Ammon's horn (tissue), 1 donor: ENCODE measurements around the gene LRRC4C.

ENCODE experiments used
- DNase-seq: peaks from one replicate; pipeline ENCODE4 v3.0.0-alpha.2; 2016; ENCODE audit warnings: low spot score

LRRC4C gene

DNA sequence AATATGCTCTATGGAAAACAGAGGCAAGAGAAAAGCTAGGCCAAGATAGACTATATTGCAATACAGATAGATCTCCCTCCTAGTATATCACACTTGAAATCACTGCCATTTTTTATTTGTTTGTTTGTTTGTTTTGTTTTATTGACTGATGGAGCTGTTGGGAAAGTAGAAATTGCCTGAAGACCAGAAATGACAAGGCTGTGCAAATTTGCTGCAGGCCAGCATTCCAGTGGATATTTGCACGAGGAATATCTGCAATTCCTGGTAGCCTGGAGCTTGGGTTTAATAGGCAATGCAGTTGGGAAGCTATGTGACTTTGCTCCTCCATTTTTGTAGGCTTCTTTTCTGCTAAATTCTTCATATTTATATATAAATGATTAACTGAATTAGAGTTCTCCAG lies 991.7 kb downstream of the LRRC4C start:
- no peak for DNase-seq

GRCh38 chr11:40445391-40445790 lies 1014.1 kb downstream of the LRRC4C start:
- DNase-seq: no peak

DNA sequence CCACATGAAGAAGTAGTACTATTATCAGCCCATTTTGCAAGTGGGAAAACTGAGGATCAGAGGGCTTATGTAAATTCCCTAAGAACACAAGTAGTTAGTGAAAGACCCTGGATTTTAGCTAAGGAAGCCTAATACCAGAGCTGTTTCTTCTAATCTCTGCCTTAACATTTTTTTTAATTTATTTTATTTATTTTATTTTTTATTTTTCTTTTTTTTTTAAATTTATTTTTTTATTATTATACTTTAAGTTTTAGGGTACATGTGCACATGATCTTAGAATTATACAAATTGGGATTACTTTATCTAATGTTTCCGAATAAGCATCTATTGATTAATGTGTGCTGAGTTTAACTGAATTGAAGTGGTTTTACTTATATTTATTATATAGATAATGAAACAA lies 1015.3 kb downstream of the LRRC4C start:
- DNase-seq: no peak

DNA sequence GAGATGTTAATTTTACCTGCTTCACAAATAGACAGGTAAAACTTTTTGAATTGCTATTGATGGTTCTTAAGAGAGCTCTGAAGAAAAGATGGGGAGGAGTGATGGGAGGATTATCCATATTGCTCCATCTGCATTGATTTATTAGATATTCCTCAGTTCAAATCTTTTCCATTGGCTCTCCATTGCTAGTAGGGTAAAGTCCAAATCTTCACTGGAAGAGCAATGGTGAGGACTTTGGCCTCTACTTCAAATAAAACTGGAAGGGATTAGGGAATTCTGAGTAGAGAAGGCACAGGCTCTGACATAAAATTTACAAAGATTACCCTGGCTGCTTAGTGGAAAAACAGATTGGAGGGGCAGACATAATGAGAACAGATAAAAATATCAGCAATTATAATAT lies 1024.1 kb downstream of the LRRC4C start:
- no peak for DNase-seq

DNA sequence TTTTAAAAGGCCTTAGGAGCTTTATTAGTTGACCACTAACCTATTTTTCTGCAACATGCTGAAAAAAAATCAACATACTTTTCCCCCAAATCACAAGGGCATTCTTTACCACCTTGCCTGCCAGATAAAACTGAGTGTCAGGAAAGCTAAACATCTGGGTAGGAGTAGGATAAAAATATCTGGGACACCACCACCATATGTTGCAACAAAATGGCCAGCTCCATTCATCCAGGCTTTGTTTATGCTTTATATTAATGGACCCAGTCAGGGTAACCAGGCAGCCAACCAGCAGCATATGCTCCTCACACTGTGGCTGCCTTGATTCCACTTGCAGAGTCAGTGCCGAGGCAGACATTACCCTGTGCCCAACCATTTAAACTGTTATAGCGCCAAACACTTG lies 1024.5 kb downstream of the LRRC4C start:
- DNase-seq: no peak

- no peak for DNase-seq
These were observed 1027.1 kb downstream of the LRRC4C start for GRCh38 chr11:40432358-40432757.

DNA sequence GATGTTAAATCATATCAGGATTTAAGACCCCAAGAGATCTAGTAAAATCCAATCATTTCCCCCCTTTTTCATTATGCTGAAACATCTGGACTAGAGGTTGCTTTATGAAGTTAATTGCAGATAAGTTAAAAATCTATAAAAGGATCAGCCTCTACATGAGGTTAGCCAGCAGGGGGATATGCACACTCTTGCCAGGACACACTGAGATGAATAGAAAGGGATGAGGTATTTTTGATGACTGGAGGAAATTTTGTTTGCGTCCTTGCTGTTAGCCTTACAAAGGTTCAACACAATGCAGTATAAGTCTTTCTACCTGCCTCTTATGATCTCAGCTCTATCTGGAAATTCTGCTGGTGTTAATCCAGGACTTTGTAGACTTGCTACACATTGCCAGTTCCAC lies 1034.3 kb downstream of the LRRC4C start:
- no peak for DNase-seq

DNA sequence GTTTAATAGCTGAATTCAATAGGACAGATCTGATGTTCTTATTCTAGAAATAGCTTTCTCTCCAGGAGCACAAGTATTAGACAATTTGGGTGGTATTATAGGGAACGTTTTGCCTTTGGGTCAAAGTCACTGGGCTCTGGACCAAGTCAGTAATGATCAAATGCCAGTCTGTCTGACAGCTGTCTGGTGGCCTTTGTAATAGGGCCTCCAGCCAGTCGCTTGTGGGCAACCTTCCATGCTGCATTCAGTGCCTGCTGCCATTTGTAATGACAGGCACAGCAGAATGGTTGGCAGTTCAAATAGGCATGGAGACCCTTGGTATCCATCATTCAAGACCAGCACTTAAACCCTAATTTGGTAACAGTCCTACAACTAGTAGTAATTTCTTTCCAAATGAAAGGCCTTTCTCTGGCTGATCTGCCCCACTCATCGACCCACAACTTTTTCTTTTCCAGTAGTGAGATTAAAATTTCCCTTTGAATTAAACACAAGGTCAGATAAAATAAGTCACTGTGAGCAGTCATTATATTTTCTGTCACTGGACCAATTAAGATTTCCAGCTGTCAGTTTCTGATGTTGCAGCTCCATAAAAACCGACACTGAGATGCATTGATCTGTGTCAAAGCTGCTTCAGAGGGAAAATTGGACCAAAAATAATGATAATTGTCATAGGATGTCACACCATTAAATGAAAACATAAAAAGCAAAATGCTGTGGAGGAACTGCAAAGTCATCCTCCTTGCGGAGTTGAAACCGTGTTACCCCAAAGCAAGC lies 1038.1 kb downstream of the LRRC4C start:
- no peak for DNase-seq

DNA sequence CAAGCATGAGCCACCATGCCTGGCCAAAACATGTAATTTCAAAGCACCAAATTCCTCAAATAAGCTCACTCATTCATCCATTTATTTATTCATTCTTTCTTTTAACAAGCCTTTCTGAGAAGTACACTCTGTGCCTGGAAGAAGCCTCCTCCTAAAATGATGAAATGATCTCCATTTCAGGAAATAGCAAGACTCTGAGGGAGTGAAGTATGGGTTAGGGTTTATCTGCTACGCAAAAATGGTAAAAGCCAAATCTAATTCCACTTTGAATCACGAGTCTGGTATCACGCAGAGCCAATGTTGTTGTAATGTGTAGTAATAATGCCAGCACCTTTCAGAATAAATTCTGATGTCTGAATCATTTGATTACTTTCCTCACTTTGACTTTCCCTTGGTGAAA lies 1041.8 kb downstream of the LRRC4C start:
- DNase-seq: no peak

DNA sequence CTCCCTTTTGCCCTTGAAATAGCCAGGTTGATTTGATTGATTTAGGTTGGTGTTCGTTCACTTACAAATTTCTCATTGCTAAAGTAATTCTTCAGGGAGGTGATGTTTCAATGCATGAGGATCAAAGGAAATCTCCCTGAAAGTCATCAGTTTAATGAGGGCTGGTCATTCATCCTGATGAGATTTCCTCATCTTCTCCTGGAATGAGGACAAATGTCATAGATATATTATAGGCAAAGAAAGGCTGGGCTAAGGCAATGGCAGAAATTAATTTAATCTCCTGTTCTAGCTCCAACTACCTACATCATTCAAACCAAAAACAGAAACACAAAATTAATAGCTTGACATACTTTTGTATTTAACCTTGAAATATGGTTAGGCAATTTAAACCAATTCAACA lies 1052.1 kb downstream of the LRRC4C start:
- no peak for DNase-seq

DNA sequence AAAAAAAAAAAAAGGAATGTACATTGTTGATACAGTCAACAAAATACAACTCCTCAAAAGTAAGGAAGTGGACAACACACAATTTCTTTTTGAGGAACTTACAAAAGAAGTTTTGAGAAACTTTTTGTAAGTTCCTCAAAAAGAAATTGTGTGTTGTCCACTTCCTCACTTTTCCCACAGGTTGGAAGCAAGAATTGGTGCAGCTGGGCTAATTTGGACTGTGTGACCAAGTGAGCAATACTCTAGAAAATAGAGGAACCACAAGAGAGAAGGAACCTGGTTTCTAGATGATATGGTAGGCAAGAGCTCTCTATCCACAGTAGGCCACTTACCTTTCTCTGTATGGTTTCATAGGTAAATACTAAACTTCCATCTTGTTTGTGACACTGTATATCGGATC lies 1053.8 kb downstream of the LRRC4C start:
- peak; percentile 33 for DNase-seq

DNA sequence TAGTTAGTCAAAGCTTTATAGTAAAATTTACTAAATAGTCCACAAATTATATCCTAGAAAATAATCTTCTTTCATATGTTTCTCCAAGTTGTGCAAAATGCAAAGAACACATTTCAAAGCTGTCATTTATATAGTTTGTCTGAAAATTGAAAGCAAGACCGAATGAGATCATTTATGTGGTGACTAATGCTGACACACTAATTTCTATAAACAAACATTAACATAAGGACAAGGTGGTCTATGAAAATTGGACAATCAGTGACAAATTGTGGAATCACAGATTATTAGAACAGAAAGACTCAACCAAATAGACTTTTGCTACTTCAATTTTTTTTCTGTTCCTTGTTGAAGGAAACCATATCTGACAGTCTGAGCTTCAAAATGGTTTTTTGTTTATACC lies 1056.1 kb downstream of the LRRC4C start:
- no peak for DNase-seq

DNA sequence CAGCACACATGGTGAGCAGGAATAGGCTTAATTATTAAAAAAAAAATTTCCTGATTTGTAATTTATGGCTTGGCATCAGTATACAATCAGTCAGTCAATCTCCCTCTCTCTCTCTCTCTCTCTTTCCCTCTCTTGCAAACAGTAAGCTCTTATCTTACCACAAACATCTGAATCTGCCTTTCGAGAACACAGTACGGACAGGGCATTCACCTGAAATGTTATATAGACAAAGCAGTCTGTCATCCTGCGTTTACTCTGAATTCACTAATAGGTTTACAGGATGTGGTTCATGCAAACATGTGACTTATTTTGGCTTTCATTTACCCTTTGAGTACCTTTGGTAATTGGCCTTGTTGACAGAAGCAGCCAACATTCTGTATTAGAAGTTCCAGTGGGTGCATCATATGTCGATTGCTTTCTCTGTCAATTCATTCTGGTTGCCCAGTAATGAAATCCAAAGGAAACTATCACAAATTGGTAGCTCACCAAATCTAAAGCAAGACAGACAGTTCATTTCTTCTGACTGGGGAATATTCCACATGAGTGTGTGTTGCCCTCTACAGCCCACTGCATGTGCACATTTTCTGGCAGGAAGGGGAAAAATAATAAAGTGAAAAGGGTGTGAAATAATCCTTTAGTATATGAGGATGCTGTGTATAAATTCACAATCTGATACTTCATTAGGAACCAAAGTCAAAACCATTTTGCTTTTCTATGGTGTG lies 1058.2 kb downstream of the LRRC4C start:
- peak; percentile 13 for DNase-seq

- no peak for DNase-seq
These were observed 1062.3 kb downstream of the LRRC4C start for GRCh38 chr11:40397141-40397540.

DNA sequence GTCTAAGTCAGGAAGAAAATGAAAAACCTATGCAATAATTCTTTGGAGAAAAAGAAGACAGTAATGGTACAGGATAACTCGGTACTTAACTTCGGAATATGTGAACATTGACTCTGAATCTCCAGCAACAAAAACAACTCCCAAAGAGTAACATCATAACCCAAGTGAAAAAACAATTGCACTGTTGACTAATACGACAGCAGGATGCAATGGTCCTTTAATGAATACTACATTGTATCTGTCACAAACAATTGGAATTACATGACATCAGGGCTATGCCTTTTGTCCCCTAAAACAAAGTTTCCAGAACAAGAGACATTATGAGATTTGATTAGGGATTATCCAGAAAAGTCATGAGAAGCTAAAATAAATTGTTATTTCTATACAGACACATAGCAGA lies 1065.9 kb downstream of the LRRC4C start:
- peak; percentile 47 for DNase-seq

DNA sequence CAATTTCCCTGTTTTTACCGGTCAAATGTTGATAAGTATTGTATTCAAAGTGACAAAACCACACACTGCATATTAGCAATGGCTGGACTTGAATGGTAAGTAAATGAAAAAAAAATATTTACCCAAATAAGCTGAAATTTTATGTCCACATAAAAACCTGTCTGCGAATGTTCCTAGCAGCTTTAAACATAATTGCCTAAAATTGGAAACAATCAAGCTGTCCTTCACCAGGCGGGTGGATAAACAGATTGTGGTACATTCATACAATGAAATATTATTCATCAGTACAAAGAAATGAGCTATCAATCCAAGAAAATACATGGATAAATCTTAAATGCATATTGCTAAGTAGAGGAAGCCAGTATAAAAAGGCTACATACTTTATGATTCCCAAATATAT lies 1067.8 kb downstream of the LRRC4C start:
- DNase-seq: no peak

DNA sequence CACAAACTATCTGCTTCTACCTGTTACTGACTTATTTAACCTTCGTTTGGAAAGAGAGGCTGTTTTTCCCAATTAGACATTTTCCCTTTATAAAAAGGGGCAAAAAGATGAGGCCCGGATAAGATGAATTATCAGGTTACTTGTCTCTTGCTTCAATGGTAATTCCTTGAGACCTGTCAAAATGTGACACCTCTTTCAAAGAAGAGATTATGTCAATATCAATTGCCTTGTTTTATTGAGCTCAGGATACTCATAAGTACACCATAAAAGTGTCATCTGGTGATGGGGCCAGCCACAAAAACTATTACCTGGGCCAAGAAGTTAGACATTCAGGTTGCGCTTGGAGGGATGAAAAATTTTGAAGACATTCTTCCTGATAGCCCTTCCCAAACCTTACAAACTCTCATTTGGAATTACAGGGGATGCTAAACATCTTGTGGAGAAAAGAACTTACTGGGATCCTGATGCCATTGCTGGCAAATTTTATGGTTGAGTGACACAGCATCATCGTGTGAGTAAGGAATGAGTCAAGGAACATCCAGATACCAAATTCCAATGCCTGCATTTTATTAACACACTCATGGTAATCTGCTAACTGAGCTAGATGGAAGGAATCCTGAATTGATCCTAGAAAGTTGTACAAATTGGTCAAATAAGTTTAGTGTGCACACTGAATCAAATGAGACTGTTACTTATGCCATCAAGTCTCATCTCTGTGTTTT lies 1071.2 kb downstream of the LRRC4C start:
- DNase-seq: no peak

- DNase-seq: no peak
These were observed 1072.0 kb downstream of the LRRC4C start for GRCh38 chr11:40387240-40387980.

DNA sequence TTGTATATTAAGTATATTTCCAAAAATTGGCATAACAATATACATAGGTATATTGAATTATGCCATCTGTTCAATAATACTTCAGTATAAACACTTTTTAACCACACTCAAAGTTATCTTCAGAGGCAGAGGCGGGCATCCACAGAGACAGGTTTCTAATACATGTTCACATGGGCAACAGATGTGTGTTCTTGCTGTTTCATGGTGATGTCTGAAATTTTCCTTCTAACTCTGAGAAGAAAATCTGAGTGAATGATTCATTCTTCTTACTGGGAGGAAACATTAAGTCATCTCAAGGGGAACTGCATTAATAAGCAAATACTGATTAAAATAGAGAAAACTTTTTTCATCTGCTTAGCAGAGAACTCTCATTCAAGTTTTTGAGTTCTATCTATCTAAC lies 1074.5 kb downstream of the LRRC4C start:
- DNase-seq: no peak

DNA sequence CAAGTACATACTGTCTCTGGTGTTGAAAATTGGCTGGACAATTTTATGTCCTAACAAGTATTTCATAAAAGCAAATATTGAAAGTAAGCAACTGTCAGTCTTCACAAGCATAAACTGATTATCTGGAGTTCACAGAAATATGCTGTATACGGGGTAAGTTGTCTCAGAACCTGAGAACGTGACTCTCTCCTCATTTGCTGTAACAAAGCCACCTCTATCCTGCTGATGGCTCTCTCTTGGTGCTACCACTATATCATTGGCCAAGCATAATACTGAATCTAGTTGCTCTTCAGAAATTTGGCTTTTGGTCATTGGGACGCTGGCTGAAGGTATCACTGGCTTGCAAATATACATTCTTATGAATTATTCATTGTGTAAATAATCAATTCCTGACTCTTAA lies 1078.0 kb downstream of the LRRC4C start:
- DNase-seq: no peak

GRCh38 chr11:40380835-40381234 lies 1078.6 kb downstream of the LRRC4C start:
- no peak for DNase-seq

GRCh38 chr11:40376331-40376730 lies 1083.1 kb downstream of the LRRC4C start:
- DNase-seq: no peak
